Left cardiac atrium (tissue), 4 donors: Measurements from ENCODE around the gene WEE2. TPM values are rescaled to one million over a fixed set of nuclear protein-coding genes. Genes with fewer than 3 reads are reported as not detected.
"Not testable (repeated sequence)": the region's sequence is repeated elsewhere in the genome, so short reads cannot be mapped to it uniquely, and the experiment has no call there.

ENCODE experiments used
- ATAC-seq, 2 donors: fragments of 200-7000 bp; cut with Tn5 transposase; one replicate each; pipeline ENCODE4 v1.9.1; 2020; ENCODE audit warnings: mild to moderate bottlenecking in 2 of 2, moderate library complexity in 2 of 2
- DNase-seq: peaks from one replicate; pipeline ENCODE4 v3.0.0-alpha.2; 2020
- intact Hi-C, 2 donors: fragments of 100-400 bp; cut with DNase I; formaldehyde crosslinking; loops; one replicate each; pipeline versions ENCODE4 v1.14.1 to v1.15.1; 2022 to 2023
- total RNA-seq, 2 donors: library from RNA; stranded (reverse); fragmentation: NEBNext Ultra II Directional; extraction: Animal tissue kit (Norgen Biotek cat#: 25700); gene quantifications; one replicate each; pipeline ENCODE4 v1.2.1, GENCODE V29; 2021
- donor health status: DM: no; HTN: yes; CAD: no.
- donor health status: DM: no; HTN: yes; CAD: no; lungs with severe emphysema.
- donor health status: DM: yes; HTN: yes; CAD: no.
- donor health status: Dilated cardiomyopathy.

Gene WEE2
- total RNA-seq, 2 donors from 2014 or later, result not detected

- DNase-seq, result no peak
- ATAC-seq, result no peak
- intact Hi-C loops, result no loop called here
Observed at GRCh38 chr7:141688043-141688442, 20.1 kb upstream of the WEE2 start.

GRCh38 chr7:141689072-141689825, 18.9 kb upstream of the WEE2 start:
- DNase-seq, intact Hi-C loops, ATAC-seq: not testable (repeated sequence)

- intact Hi-C loops, result no loop called here
Observed at GRCh38 chr7:141691540-141691939, 16.6 kb upstream of the WEE2 start.

GRCh38 chr7:141691961-141692360, 16.2 kb upstream of the WEE2 start:
- no peak for ATAC-seq
- intact Hi-C loops, result no loop called here
- no peak for DNase-seq

More at GRCh38 chr7:141691540-141691939, 16.6 kb upstream of the WEE2 start:
- ATAC-seq (no peak), DNase-seq (no peak)

- intact Hi-C loops, result no loop called here
- ATAC-seq, result no peak
Observed at GRCh38 chr7:141693082-141693481, 15.1 kb upstream of the WEE2 start.

GRCh38 chr7:141695803-141696289, 12.3 kb upstream of the WEE2 start:
- DNase-seq (no peak), ATAC-seq (peak in 1 of 2 donors; percentile 8)
- intact Hi-C loops, result no loop called here

More at GRCh38 chr7:141693082-141693481, 15.1 kb upstream of the WEE2 start:
- DNase-seq, result no peak

GRCh38 chr7:141696348-141696747, 11.8 kb upstream of the WEE2 start:
- DNase-seq (no peak), ATAC-seq (peak in 1 of 2 donors; percentile 10)
- intact Hi-C loops, result no loop called here

GRCh38 chr7:141697211-141697871, 10.8 kb upstream of the WEE2 start:
- ATAC-seq (no peak), DNase-seq (no peak)
- intact Hi-C loops, result no loop called here

- no peak for DNase-seq
- no peak for ATAC-seq
- intact Hi-C loops, result no loop called here
Observed at GRCh38 chr7:141698247-141699015, 9.7 kb upstream of the WEE2 start.

GRCh38 chr7:141699860-141700259, 8.3 kb upstream of the WEE2 start:
- DNase-seq (no peak), ATAC-seq (no peak)
- intact Hi-C loops, result no loop called here

GRCh38 chr7:141700296-141700847, 7.8 kb upstream of the WEE2 start:
- no peak for ATAC-seq
- intact Hi-C loops, result no loop called here
- DNase-seq, result no peak

- DNase-seq (no peak), ATAC-seq (peak; percentile 20 to 38)
- intact Hi-C loops, result no loop called here
Observed at GRCh38 chr7:141700848-141701371, 7.2 kb upstream of the WEE2 start.

GRCh38 chr7:141701489-141702046, 6.6 kb upstream of the WEE2 start:
- peak; percentile 74 to 87 for ATAC-seq
- intact Hi-C loops, result no loop called here
- DNase-seq, result peak; percentile 48

GRCh38 chr7:141702047-141702567, 6.0 kb upstream of the WEE2 start, which contains the start of gene DENND11:
Gene DENND11 (minus strand): TSS chr7:141702166. CDS start chr7:141702153, 13 bp downstream.
- ATAC-seq (peak; percentile 82 to 87), DNase-seq (peak; percentile 61)
- intact Hi-C loops, result no loop called here

GRCh38 chr7:141702892-141703291, 5.3 kb upstream of the WEE2 start:
- ATAC-seq, result no peak
- intact Hi-C loops, result no loop called here
- DNase-seq, result no peak

- ATAC-seq, result no peak
- DNase-seq, result no peak
- intact Hi-C loops, result no loop called here
Observed at GRCh38 chr7:141704112-141704511, 4.0 kb upstream of the WEE2 start.

- ATAC-seq (no peak), DNase-seq (no peak)
- intact Hi-C loops, result no loop called here
Observed at GRCh38 chr7:141704741-141705140, 3.4 kb upstream of the WEE2 start.

- DNase-seq, result no peak
- no peak for ATAC-seq
- intact Hi-C loops, result no loop called here
Observed at GRCh38 chr7:141706239-141707064, 1.7 kb upstream of the WEE2 start.
